Fibroblast of the conjunctiva (primary cell): ENCODE measurements around the gene GPS1.

Experiments
- DNase-seq: peaks from one replicate; pipeline ENCODE4 v3.0.0-alpha.2; 2010; ENCODE audit warnings: low read depth

The GPS1 gene

GRCh38 chr17:82059272-82060000, 7.7 kb downstream of the GPS1 start:
- no peak for DNase-seq

- no peak for DNase-seq
Observed at GRCh38 chr17:82060001-82060380, 8.3 kb downstream of the GPS1 start.

- DNase-seq: no peak
Observed at GRCh38 chr17:82060614-82061013, 8.9 kb downstream of the GPS1 start.

- no peak for DNase-seq
Observed at GRCh38 chr17:82061047-82061925, 9.6 kb downstream of the GPS1 start.

- no peak for DNase-seq
Observed at GRCh38 chr17:82062076-82062983, 10.6 kb downstream of the GPS1 start.

- DNase-seq: no peak
Observed at GRCh38 chr17:82062984-82063368, 11.3 kb downstream of the GPS1 start.

- no peak for DNase-seq
Observed at GRCh38 chr17:82063424-82064415, 12.0 kb downstream of the GPS1 start.

GRCh38 chr17:82064433-82065192, 12.9 kb downstream of the GPS1 start:
- DNase-seq: no peak

GRCh38 chr17:82065193-82065637, 13.5 kb downstream of the GPS1 start:
- DNase-seq: no peak

GRCh38 chr17:82065638-82066303, 14.1 kb downstream of the GPS1 start, which contains the start of gene DUS1L:
DUS1L (minus strand) TSS chr17:82065804; CDS start chr17:82065059, 745 bp downstream.
- no peak for DNase-seq

- no peak for DNase-seq
Observed at GRCh38 chr17:82070611-82071010, 18.9 kb downstream of the GPS1 start.

- DNase-seq: no peak
Observed at GRCh38 chr17:82072827-82073226, 21.1 kb downstream of the GPS1 start.

- DNase-seq: no peak
Observed at GRCh38 chr17:82073446-82073845, 21.7 kb downstream of the GPS1 start.

GRCh38 chr17:82076018-82076784, 24.5 kb downstream of the GPS1 start:
- DNase-seq: no peak

GRCh38 chr17:82076785-82077591, 25.3 kb downstream of the GPS1 start:
- DNase-seq: no peak

- no peak for DNase-seq
Observed at GRCh38 chr17:82077617-82078358, 26.1 kb downstream of the GPS1 start.

- no peak for DNase-seq
Observed at GRCh38 chr17:82078433-82078832, 26.7 kb downstream of the GPS1 start.
